HepG2 (cell line): ENCODE data around the gene HOXA5. TPM values are rescaled to one million over a fixed set of nuclear protein-coding genes. Genes with fewer than 3 reads are reported as not detected.
A peak's percentile ranks its signal among the peaks of the same experiment; 100 is the strongest.

Source experiments
- MED1 ChIP-seq: sonication (generic); formaldehyde crosslinking; IDR thresholded peaks from 2 replicates; pipeline ENCODE4 v1.4.0; 2020; ENCODE audit warnings: missing genetic modification reagents
- MLXIP ChIP-seq: sonication (generic); formaldehyde crosslinking; IDR thresholded peaks from 2 replicates; pipeline ENCODE4 v1.9.0; 2021; ENCODE audit warnings: missing genetic modification reagents, borderline replicate concordance
- ZBTB44 ChIP-seq: sonication (generic); formaldehyde crosslinking; IDR thresholded peaks from 2 replicates; pipeline ENCODE4 v1.4.0; 2020; ENCODE audit warnings: missing genetic modification reagents
- ZNF276 ChIP-seq: sonication (generic); formaldehyde crosslinking; IDR thresholded peaks from 2 replicates; pipeline ENCODE4 v1.4.0; 2020; ENCODE audit warnings: mild to moderate bottlenecking, low read depth, missing genetic modification reagents
- ZNF280B ChIP-seq: sonication (generic); formaldehyde crosslinking; IDR thresholded peaks from 2 replicates; pipeline ENCODE4 v1.5.0; 2020; ENCODE audit warnings: missing genetic modification reagents, mild to moderate bottlenecking, borderline replicate concordance
- ZNF724P ChIP-seq: sonication (generic); formaldehyde crosslinking; IDR thresholded peaks from 2 replicates; pipeline ENCODE4 v1.8.0; 2022; ENCODE audit warnings: missing genetic modification reagents, borderline replicate concordance
- ZNF75D ChIP-seq: sonication (generic); formaldehyde crosslinking; IDR thresholded peaks from 2 replicates; pipeline ENCODE4 v1.8.1; 2023; ENCODE audit warnings: missing genetic modification reagents, mild to moderate bottlenecking, borderline replicate concordance
- polyA plus RNA-seq, 8 experiments: library from polyadenylated mRNA; depleted of rRNA in 3 of 8; stranded (reverse) in 7 of 8; unstranded in 1 of 8; fragments of >200 nt; fragmentation: Illumina TruSeq in 4 of 8; extraction: Trizol in 4 of 8; gene quantifications; 2 replicates each; pipeline versions ENCODE4 v1.2.1 to v1.2.3, GENCODE V29; 2011 to 2016; ENCODE audit warnings: low read depth in 4 of 8, missing spikeins in 1 of 8, mixed read lengths in 1 of 8; ENCODE audit not compliant: insufficient read depth in 1 of 8
- total RNA-seq, 5 experiments: library from RNA; depleted of rRNA; stranded (reverse); fragments of >200 nt; fragmentation: Illumina TruSeq; extraction: Trizol; gene quantifications; 2 replicates each; pipeline ENCODE4 v1.2.3, GENCODE V29; 2016; ENCODE audit warnings: low read depth in 1 of 5
- TF ChIP-seq, protein P1 (sequence below): IDR thresholded peaks from 2 replicates; pipeline ENCODE4 v1.6.1; 2018; ENCODE audit warnings: missing genetic modification reagents, mild to moderate bottlenecking, missing compliant biosample characterization
- TF ChIP-seq, protein P2 (sequence below): sonication (generic); formaldehyde crosslinking; IDR thresholded peaks from 2 replicates; pipeline ENCODE4 v1.4.0; 2020; ENCODE audit warnings: missing genetic modification reagents, borderline replicate concordance

The HOXA5 gene
- total and polyA plus RNA-seq, 2 of the 13 experiments (the other 11 are each of a cell fraction or from before 2014, with no cell fraction given) = 3.2 to 3.6 TPM

DNA sequence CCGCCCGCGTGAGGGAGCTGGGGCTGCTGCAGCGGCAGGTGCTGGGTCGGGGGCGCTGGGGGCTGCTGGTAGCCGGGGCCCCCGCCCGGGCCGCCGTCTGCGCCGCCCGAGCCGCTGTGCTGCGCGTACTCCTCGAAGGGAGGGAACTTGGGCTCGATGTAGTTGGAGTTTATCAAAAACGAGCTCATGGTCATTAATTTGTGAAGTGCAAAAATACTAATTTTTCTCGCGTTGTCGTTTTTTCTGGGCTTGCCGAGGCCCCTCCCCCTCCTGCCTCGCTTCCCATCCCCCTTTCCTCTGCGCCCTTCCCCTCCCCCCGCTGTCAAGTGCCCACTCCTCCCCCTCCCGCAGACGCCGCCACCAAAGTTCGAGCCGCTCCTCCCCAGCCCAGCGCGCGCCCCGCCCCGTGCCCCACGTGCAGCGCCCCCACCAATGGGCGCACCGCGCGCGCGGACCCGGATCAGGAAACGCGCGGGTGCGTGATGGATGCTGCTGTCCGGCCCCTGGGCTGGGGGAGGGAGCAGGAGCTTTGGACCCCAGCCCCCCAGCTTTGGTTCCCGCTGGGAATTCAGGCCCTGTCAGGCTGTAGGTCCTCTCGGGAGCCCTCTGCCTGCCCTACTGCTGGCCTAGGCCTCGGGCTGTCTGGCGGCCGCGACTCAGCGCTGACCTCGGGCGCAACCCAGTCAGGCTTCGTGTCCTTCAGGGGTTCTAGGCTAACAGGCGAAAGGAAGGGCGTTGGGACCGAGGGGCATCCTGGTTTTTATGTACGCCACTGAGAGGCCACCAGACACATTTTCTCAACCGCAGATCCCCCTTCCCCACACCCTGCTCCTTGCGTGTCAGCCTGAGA is 12.7 kb downstream of the HOXA5 start, which contains the start of gene HOXA4 (continued):
- TF ChIP-seq MLXIP (CRISPR knock-in tag) (no peak), ZNF75D (CRISPR knock-in tag) (no peak), MED1 (CRISPR knock-in tag) (no peak), ZBTB44 (CRISPR knock-in tag) (no peak), ZNF280B (peak; percentile 90), ZNF276 (CRISPR knock-in tag) (peak; percentile 32; the same call in 1 of the 2 replicates), ZNF724P (no peak)
- TF ChIP-seq, protein P1, sequence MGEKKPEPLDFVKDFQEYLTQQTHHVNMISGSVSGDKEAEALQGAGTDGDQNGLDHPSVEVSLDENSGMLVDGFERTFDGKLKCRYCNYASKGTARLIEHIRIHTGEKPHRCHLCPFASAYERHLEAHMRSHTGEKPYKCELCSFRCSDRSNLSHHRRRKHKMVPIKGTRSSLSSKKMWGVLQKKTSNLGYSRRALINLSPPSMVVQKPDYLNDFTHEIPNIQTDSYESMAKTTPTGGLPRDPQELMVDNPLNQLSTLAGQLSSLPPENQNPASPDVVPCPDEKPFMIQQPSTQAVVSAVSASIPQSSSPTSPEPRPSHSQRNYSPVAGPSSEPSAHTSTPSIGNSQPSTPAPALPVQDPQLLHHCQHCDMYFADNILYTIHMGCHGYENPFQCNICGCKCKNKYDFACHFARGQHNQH (CRISPR knock-in tag) = no peak
- TF ChIP-seq, protein P2, sequence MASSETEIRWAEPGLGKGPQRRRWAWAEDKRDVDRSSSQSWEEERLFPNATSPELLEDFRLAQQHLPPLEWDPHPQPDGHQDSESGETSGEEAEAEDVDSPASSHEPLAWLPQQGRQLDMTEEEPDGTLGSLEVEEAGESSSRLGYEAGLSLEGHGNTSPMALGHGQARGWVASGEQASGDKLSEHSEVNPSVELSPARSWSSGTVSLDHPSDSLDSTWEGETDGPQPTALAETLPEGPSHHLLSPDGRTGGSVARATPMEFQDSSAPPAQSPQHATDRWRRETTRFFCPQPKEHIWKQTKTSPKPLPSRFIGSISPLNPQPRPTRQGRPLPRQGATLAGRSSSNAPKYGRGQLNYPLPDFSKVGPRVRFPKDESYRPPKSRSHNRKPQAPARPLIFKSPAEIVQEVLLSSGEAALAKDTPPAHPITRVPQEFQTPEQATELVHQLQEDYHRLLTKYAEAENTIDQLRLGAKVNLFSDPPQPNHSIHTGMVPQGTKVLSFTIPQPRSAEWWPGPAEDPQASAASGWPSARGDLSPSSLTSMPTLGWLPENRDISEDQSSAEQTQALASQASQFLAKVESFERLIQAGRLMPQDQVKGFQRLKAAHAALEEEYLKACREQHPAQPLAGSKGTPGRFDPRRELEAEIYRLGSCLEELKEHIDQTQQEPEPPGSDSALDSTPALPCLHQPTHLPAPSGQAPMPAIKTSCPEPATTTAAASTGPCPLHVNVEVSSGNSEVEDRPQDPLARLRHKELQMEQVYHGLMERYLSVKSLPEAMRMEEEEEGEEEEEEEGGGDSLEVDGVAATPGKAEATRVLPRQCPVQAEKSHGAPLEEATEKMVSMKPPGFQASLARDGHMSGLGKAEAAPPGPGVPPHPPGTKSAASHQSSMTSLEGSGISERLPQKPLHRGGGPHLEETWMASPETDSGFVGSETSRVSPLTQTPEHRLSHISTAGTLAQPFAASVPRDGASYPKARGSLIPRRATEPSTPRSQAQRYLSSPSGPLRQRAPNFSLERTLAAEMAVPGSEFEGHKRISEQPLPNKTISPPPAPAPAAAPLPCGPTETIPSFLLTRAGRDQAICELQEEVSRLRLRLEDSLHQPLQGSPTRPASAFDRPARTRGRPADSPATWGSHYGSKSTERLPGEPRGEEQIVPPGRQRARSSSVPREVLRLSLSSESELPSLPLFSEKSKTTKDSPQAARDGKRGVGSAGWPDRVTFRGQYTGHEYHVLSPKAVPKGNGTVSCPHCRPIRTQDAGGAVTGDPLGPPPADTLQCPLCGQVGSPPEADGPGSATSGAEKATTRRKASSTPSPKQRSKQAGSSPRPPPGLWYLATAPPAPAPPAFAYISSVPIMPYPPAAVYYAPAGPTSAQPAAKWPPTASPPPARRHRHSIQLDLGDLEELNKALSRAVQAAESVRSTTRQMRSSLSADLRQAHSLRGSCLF (CRISPR knock-in tag) = no peak
